Measurements from ENCODE around the gene FNDC4.
"Not testable (repeated sequence)": the region's sequence is repeated elsewhere in the genome, so short reads cannot be mapped to it uniquely, and the experiment has no call there.

The FNDC4 gene

DNA sequence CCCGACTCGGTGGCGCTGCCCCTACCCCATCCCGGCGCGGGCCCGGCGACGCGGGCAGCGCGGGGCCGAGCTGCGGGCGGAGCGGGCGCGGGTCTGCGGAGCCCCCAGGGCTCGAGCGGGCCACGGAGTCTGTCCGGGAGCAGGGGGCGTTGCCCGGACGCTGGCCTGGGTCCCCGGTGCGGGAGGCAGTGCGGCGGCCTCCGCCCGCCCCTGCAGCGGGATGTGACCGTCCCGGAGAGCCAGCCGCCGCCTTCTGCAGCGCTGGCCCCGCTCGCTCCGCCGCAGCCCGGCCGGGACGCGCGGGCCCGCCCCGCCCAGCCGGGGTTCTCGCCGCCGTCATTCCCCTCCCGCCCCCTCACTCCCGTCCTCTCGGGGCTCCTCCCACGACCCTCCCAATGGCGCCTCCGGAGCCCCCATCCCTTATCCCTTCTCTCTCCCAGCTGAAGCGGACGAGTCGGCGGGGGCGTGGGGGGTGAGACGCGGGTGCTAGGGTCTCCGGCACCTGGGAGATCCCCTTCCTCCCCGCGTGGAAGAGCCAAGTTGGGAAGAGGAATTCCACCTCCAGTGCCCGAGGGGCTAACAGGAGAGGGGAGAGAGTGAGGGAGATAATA is at the start of gene FNDC4:
Gene FNDC4, minus strand, starts transcription at position 257 of the 611 bp plus-strand sequence. CDS start 521 bp downstream, outside the sequence.
- no peak for DNase-seq

DNA sequence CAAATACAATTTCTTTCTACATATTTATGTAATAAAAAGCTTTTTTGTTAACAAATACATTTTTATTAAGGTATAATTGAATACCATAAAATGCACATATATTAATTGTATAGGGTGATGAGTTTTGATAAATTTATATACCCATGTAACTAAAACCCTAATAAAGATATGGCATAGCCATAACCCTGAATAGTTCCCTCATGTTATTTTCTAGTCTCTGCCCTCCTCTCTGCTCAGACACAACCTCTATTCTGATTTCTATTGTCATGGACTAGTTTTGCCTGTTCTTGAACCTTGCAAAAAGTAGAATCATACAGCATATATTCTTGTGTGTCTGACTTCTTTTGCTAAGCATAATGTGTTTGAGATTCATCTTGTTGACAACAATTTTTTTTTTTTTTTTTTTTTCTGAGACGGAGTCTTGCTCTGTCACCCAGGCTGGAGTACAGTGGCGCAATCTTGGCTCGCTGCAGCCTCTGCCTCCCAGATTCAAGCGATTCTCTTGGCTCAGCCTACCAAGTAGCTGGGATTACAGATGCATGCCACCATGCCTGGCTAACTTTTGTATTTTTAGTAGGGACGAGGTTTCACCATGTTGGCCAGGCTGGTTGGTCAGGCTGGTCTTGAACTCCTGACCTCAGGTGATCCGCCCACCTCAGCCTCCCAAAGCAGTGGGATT is 49.3 kb upstream of the FNDC4 start:
- no peak for DNase-seq

GRCh38 chr2:27539649-27540048 is 44.6 kb upstream of the FNDC4 start:
- DNase-seq: not testable (repeated sequence)

- DNase-seq: not testable (repeated sequence)
Measured at GRCh38 chr2:27538839-27539450, 43.9 kb upstream of the FNDC4 start.

DNA sequence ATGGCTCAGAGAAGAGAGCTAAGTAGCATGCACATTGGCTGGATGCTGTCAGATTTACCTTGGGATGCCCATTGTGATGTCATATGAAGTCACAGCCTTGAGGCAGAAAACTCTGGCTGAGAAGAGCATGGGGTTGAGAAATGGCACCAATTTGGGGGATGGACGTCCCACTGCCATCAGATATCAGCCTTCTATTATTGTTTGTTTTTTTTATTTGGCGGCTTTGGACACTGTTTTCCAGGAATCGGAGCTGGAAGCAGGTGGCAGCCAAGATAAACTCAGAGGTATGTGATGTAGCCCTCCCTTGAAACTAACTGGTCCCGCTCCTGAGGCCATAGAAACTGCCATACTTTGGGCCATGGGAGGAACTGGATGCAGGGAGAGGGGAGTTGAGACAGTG is 42.3 kb upstream of the FNDC4 start:
- DNase-seq: no peak

DNA sequence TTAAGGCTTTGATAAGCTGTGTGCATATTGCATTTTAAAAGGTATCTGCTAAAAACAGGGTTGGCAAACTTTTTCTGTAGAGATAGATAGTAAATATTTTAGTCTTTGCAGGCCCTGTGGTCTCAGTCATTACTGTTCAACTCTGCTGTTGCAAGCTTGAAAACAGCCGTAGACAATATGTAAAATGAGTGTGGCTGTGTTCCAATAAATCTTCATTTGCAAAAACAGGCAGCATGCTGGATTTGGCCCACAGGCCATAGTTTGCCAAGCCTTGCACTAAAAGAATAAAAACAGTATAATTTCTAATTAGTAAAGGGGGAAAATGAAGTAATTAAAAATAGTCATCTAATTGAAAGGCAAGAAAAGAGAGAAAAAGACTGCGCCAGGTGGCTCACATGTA is 37.0 kb upstream of the FNDC4 start:
- DNase-seq: no peak

DNA sequence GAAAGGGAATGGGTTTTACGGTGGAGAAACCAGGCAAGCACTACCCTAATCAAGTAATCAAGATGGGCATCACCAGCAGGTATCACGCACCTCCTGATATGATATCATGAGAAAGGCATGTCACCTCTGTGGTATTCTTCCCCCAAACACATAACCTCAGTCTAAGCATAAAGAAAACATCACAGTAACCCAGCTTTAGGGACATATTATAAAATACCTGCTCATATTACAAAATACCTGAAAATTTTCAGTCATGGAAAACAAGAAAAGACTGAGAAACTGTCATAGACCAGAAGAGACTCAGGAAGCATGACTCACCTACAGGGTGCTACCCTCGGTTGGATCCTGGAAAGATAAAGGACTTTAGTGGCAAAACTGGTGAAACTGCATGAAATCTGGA is 32.2 kb upstream of the FNDC4 start:
- no peak for DNase-seq

- no peak for DNase-seq
Measured at GRCh38 chr2:27522400-27522945, 27.5 kb upstream of the FNDC4 start.

DNA sequence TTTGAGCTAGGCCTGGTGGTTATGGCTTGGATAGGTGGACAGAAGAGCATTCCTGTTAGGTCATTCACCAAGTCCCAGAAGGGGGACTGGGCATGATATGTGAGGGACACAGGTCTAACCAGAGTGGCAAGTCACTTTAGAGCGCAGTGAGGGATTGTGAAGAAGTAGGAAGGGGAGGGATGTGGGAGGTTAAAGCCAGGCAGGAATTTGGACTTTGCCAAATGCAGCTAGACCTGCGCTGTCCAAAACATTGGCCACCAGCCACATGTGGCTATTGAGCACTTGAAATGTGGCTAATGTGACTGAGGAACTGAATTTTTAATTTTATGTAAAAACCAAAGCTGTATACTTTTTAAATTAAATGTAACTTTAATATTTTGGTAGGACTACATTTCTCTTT is 25.3 kb upstream of the FNDC4 start:
- DNase-seq: no peak

DNA sequence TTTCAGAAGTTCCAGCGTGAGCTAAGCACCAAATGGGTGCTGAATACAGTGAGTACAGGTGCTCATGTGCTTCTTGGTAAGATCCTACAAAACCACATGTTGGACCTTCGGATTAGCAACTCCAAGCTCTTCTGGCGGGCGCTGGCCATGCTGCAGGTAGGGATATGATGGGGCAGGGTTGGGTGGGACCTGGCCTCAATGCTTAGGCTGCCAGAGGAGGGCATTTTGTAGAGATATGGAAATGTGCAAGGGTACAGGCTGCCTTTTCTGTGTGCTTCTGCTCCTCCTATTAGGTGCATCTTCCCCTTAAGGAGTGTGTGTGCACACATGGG is 23.7 kb upstream of the FNDC4 start:
- no peak for DNase-seq

DNA sequence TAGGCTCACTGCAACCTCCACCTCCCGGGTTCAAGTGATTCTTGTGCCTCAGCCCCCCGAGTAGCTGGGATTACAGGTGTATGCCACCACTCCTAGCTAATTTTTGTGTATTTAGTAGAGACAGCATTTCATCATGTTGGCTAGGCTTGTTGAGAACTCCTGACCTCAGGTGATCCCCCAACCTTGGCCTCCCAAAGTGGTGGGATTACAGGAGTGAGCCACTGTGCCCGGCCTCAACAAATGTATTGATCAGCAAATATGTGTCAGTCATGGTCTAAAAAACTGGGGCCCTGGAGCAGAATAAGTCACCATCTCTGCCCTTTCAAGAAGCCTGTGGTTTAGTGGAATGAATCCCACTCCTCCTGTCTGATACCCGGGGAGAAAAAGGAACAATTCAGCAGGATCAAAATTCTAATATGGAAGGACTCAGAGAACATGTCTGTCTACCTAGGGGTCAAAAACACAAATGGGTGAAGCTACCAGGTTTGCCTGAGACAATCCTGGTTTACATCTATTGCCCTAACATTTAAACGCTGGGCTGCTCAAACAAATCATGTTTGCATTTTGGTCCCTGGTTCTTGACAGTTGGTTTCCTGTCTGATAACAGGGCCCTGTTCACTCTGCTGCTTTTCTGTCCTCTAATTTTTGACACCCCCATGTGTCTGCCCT is 23.2 kb upstream of the FNDC4 start:
- no peak for DNase-seq

- peak; percentile 61 for DNase-seq
Measured at GRCh38 chr2:27509326-27509725, 14.3 kb upstream of the FNDC4 start.

DNA sequence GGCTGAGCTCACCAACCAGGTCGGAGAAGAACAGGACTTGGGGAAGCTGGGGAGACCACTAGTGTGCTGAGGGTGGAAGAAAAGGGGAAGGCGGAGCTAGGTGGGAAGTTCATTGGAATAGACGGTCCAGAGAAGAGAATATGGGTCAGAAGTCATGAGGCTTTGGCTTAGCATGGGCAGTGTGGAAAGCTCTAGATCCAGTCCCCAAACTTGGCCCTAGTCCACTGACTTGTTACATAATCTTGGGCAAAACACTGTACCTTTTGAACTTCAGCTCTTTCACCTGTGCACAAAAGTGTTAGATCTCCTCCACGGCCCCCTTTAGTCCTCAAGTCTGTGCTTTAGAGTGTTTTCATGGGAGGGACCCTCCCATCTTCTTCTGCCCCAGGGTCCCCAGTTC is 12.3 kb upstream of the FNDC4 start:
- no peak for DNase-seq

DNA sequence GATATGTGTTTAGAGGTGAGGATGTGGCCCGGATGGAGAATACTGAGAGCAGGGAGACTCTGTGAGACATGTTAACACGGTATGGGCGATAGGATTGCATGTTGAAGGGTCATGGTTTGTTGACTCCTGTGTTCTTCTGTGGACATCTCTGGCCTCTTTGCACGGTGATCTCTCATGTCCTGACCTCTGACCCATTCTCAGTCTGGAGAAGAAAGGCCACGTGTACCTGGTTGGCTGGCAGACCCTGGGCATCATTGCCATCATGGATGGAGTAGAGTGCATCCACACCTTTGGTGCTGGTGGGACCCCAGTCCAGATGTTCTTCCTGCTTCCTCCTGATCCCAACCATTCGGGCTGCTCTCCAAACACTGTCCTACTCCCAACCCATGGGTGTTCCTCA is 11.6 kb upstream of the FNDC4 start:
- DNase-seq: no peak

DNA sequence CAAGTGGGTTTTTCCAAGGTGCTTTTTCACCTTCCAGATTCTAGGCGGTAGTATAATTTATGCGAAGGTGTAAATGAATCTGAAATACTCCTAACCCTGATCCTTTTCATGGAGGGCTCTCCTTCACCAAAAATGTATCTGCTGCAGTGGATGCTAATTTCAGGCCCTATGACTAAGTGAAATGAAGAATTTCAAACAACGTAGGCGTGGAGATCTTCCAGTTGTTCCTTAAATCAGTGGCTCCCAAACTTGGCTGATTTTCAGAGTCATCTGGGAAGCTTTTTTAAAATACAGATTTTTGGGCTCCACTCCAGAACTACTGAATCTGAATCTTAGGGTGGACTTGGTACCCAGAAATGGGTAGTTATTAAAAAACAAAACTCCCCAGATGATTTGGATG is 7.1 kb upstream of the FNDC4 start:
- no peak for DNase-seq

GRCh38 chr2:27501042-27501441 is 6.0 kb upstream of the FNDC4 start:
- DNase-seq: no peak

GRCh38 chr2:27498975-27499374 is 4.0 kb upstream of the FNDC4 start:
- DNase-seq: no peak

DNA sequence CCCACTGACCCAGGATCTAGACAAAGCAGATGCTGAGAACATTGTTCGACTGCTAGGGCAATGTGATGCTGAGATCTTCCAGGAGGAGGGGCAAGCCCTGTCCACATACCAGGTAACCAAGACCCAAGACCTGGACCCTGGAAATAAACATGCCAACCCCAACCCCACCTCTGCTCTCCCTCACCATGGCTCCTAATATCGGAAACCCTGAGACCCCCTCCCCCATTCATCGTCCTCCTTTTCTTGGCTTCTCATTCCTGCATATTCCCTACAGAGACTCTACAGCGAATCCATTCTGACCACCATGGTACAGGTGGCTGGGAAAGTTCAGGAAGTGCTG is 2.3 kb upstream of the FNDC4 start:
- no peak for DNase-seq

- peak; percentile 73 for DNase-seq
Measured at GRCh38 chr2:27496357-27497287, 1.6 kb upstream of the FNDC4 start, which contains the start of gene GCKR. GCKR (plus strand) TSS chr2:27496839; CDS start chr2:27496905, 66 bp downstream.

- DNase-seq: no peak
Measured at GRCh38 chr2:27495840-27496356, 898 bp upstream of the FNDC4 start.

DNA sequence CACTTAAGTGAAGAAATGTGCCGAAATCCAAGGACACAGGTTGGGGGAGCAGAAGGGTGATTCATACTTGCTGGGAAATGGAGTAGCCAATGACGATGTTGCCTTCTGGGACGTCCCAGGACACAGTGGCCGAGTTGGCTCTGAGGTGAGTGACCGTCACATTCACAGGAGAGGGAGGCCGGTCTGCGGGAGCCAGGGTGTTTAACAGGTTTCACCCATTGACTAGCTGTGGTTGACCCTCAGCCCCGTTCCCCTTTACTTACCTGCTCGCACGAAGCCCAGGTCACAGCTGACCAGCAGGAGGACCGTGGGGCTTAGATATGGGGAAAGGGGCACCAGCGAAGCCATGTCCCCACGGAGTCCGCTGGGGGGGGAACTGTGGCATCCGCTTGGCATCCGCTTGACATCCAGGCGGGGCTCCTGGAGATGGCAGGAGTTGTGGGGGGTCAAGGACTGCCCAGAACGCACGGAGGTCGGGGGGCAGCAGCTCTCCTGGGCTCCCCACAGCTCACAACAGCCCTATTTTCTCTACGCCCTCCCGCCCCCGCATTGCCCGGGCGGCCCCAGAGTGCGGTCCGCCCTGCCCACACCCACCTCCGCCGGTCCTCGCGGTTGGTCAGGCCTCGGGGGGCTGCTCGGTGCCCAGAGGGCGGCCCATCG is 586 bp downstream of the FNDC4 start:
- no peak for DNase-seq

GRCh38 chr2:27493948-27494283 is 1.1 kb downstream of the FNDC4 start:
- DNase-seq: no peak

Data from NCI-H226 (cell line).